Liver (tissue), 9 donors: ENCODE data around the gene U2AF2. TPM values are rescaled to one million over a fixed set of nuclear protein-coding genes. Genes with fewer than 3 reads are reported as not detected.

Experiments
- DNase-seq: peaks from one replicate; pipeline ENCODE4 v3.0.0-alpha.2; 2017; ENCODE audit warnings: low spot score
- H3K27ac ChIP-seq, 2 donors: one replicate each; pipeline ENCODE4 v1.7.0; 2013; ENCODE audit warnings: inconsistent platforms in 2 of 2, low read length in 2 of 2, control low read depth in 1 of 2, low read depth in 1 of 2, mild to moderate bottlenecking in 1 of 2
- H3K27me3 ChIP-seq, 4 donors: one replicate each; pipeline versions ENCODE4 v1.6.1 to v1.7.0; 2013; ENCODE audit warnings: low read length in 3 of 4, inconsistent platforms in 1 of 4, mild to moderate bottlenecking in 1 of 4, moderate library complexity in 1 of 4; ENCODE audit not compliant: control insufficient read depth in 4 of 4, insufficient read depth in 4 of 4
- H3K36me3 ChIP-seq, 4 donors: one replicate each; pipeline versions ENCODE4 v1.6.1 to v1.7.0; 2013; ENCODE audit warnings: low read length in 3 of 4, mild to moderate bottlenecking in 3 of 4, low read depth in 1 of 4, moderate library complexity in 1 of 4; ENCODE audit not compliant: control insufficient read depth in 4 of 4, insufficient read depth in 3 of 4
- H3K4me1 ChIP-seq, 4 donors: one replicate each; pipeline versions ENCODE4 v1.6.1 to v1.7.0; 2013; ENCODE audit warnings: low read length in 3 of 4, mild to moderate bottlenecking in 3 of 4, moderate library complexity in 1 of 4; ENCODE audit not compliant: control insufficient read depth in 4 of 4, insufficient read depth in 4 of 4
- H3K4me3 ChIP-seq, 3 donors: one replicate each; pipeline versions ENCODE4 v1.6.1 to v1.7.0; 2013; ENCODE audit warnings: low read length in 3 of 3, control low read depth in 1 of 3, low read depth in 1 of 3, mild to moderate bottlenecking in 1 of 3
- H3K9ac ChIP-seq, 2 donors: one replicate each; pipeline ENCODE4 v1.7.0; 2013; ENCODE audit warnings: low read length in 2 of 2, mild to moderate bottlenecking in 2 of 2, moderate library complexity in 2 of 2, control low read depth in 1 of 2, low read depth in 1 of 2
- H3K9me3 ChIP-seq, 4 donors: one replicate each; pipeline versions ENCODE4 v1.6.1 to v1.7.0; 2013; ENCODE audit warnings: low read length in 3 of 4; ENCODE audit not compliant: control insufficient read depth in 4 of 4
- ATF3 ChIP-seq: IDR thresholded peaks from 2 replicates; pipeline ENCODE4 v1.6.1; 2016; ENCODE audit warnings: antibody characterized with exemption
- EGR1 ChIP-seq, 2 donors: IDR thresholded peaks; 2 replicates each; pipeline ENCODE4 v1.6.1; 2016 to 2018; ENCODE audit warnings: antibody characterized with exemption in 2 of 2, low read depth in 2 of 2
- FOXA1 ChIP-seq: IDR thresholded peaks from 2 replicates; pipeline ENCODE4 v1.6.1; 2016; ENCODE audit warnings: antibody characterized with exemption
- FOXA2 ChIP-seq: IDR thresholded peaks from 2 replicates; pipeline ENCODE4 v1.6.1; 2016; ENCODE audit warnings: antibody characterized with exemption
- GABPA ChIP-seq, 2 donors: IDR thresholded peaks in 1 of 2; conservative IDR thresholded peaks in 1 of 2; 2 replicates each; pipeline ENCODE4 v1.6.1; 2016; ENCODE audit warnings: antibody characterized with exemption in 2 of 2, mild to moderate bottlenecking in 1 of 2, moderate library complexity in 1 of 2
- HNF4A ChIP-seq, 2 donors: conservative IDR thresholded peaks; 2 replicates each; pipeline ENCODE4 v1.6.1; 2016; ENCODE audit warnings: antibody characterized with exemption in 2 of 2, mild to moderate bottlenecking in 2 of 2
- HNF4G ChIP-seq: IDR thresholded peaks from 2 replicates; pipeline ENCODE4 v1.6.1; 2016; ENCODE audit warnings: antibody characterized with exemption
- JUND ChIP-seq, 2 donors: IDR thresholded peaks; 2 replicates each; pipeline ENCODE4 v1.6.1; 2016; ENCODE audit warnings: antibody characterized with exemption in 2 of 2
- NR2F2 ChIP-seq: IDR thresholded peaks from 2 replicates; pipeline ENCODE4 v1.6.1; 2016; ENCODE audit warnings: antibody characterized with exemption
- RAD21 ChIP-seq, 2 donors: IDR thresholded peaks; 2 replicates each; pipeline ENCODE4 v1.6.1; 2016; ENCODE audit warnings: antibody characterized with exemption in 2 of 2, mild to moderate bottlenecking in 2 of 2
- REST ChIP-seq: IDR thresholded peaks from 2 replicates; pipeline ENCODE4 v1.6.1; 2016; ENCODE audit warnings: antibody characterized with exemption, mild to moderate bottlenecking
- RXRA ChIP-seq, 2 donors: IDR thresholded peaks; 2 replicates each; pipeline ENCODE4 v1.6.1; 2017 to 2018; ENCODE audit warnings: antibody characterized with exemption in 2 of 2, mild to moderate bottlenecking in 1 of 2
- SP1 ChIP-seq: IDR thresholded peaks from 2 replicates; pipeline ENCODE4 v1.6.1; 2018; ENCODE audit warnings: antibody characterized with exemption, mild to moderate bottlenecking
- TAF1 ChIP-seq: conservative IDR thresholded peaks from 2 replicates; pipeline ENCODE4 v1.6.1; 2016; ENCODE audit warnings: antibody characterized with exemption, mild to moderate bottlenecking
- YY1 ChIP-seq: IDR thresholded peaks from 2 replicates; pipeline ENCODE4 v1.6.1; 2016; ENCODE audit warnings: antibody characterized with exemption, mild to moderate bottlenecking
- WGBS: extraction: QIAGEN DNeasy Blood & Tissue Kit; methylation state at CpG from one replicate; pipeline ENCODE4 v1.1.7; 2013; 5-methylcytosine and 5-hydroxymethylcytosine counted together
- polyA plus RNA-seq, 2 donors: library from polyadenylated mRNA; stranded (reverse) in 1 of 2; unstranded in 1 of 2; fragments of 200-250 nt in 1 of 2; fragments of >200 nt in 1 of 2; fragmentation: Nextera tagmentation in 1 of 2; extraction: Ambion mirVana in 1 of 2; gene quantifications; one replicate each; pipeline versions ENCODE4 v1.2.1 to v1.2.3, GENCODE V29; 2013 to 2015
- total RNA-seq, 2 donors: library from RNA; depleted of rRNA; stranded (reverse); fragments of >200 nt; gene quantifications; one replicate each; pipeline ENCODE4 v1.2.3, GENCODE V29; 2014
- TF ChIP-seq, protein P1 (sequence below): IDR thresholded peaks from 2 replicates; pipeline ENCODE4 v1.6.1; 2016; ENCODE audit warnings: antibody characterized with exemption
- TF ChIP-seq, protein P2 (sequence below): IDR thresholded peaks from 2 replicates; pipeline ENCODE4 v1.6.1; 2016; ENCODE audit warnings: antibody characterized with exemption
- TF ChIP-seq, protein P3 (sequence below): fragments of 150-350 bp; IDR thresholded peaks from 2 replicates; pipeline ENCODE4 v1.5.1; 2017; ENCODE audit warnings: improper control_type of control experiment, low read depth, low read length; ENCODE audit not compliant: missing input control
- donor health status: healthy.
- donor health status: healthy.
- donor health status: healthy.
- donor health status: healthy.
- donor health status: healthy.

U2AF2 gene
- total and polyA plus RNA-seq, 4 donors = 8.6 to 66.6 (median 51.2) TPM

DNA sequence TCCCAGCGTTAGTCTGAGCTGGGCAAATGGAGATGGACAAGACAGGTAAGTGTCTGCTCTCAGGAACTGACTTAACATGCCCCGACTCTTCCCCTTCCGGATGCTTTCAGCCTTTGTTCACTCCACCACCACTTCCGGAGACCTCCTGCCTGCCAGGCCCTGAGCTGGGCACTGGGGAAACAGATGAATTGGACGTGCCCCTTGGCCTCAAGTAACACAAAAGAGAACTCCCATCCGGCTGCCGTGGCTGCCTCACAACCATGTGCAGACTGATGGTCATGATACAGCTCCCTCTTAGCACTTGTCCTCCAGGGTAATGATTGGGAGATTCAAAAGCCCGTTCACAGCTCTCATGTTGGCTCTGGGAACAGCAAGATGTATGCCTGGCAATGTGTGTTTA, 37.4 kb upstream of the U2AF2 start:
- no peak overlapping the region for H3K4me3 ChIP-seq
- TF ChIP-seq JUND (IDR thresholded peaks at IDR 0.05) = no peak
- no peak for TF ChIP-seq GABPA (IDR thresholded peaks at IDR 0.05 in 1 of 2, conservative IDR thresholded peaks at IDR 0.05 in 1 of 2)
- no peak for TF ChIP-seq YY1
- no peak for TF ChIP-seq FOXA2
- TF ChIP-seq TAF1 = no peak
- TF ChIP-seq HNF4A (conservative IDR thresholded peaks at IDR 0.05) = no peak
- no peak for TF ChIP-seq ATF3
- no peak for TF ChIP-seq NR2F2
- TF ChIP-seq, protein P1, sequence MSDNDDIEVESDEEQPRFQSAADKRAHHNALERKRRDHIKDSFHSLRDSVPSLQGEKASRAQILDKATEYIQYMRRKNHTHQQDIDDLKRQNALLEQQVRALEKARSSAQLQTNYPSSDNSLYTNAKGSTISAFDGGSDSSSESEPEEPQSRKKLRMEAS = no peak
- TF ChIP-seq EGR1 (IDR thresholded peaks at IDR 0.05; ENCODE audit: low read depth in 2 of 2) = no peak
- TF ChIP-seq RAD21 (IDR thresholded peaks at IDR 0.05) = no peak
- no peak for TF ChIP-seq RXRA (IDR thresholded peaks at IDR 0.05)
- TF ChIP-seq SP1 = no peak
- no peak for TF ChIP-seq FOXA1
- TF ChIP-seq HNF4G = no peak
- TF ChIP-seq, protein P2, sequence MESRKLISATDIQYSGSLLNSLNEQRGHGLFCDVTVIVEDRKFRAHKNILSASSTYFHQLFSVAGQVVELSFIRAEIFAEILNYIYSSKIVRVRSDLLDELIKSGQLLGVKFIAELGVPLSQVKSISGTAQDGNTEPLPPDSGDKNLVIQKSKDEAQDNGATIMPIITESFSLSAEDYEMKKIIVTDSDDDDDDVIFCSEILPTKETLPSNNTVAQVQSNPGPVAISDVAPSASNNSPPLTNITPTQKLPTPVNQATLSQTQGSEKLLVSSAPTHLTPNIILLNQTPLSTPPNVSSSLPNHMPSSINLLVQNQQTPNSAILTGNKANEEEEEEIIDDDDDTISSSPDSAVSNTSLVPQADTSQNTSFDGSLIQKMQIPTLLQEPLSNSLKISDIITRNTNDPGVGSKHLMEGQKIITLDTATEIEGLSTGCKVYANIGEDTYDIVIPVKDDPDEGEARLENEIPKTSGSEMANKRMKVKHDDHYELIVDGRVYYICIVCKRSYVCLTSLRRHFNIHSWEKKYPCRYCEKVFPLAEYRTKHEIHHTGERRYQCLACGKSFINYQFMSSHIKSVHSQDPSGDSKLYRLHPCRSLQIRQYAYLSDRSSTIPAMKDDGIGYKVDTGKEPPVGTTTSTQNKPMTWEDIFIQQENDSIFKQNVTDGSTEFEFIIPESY = no peak
- TF ChIP-seq, protein P3, sequence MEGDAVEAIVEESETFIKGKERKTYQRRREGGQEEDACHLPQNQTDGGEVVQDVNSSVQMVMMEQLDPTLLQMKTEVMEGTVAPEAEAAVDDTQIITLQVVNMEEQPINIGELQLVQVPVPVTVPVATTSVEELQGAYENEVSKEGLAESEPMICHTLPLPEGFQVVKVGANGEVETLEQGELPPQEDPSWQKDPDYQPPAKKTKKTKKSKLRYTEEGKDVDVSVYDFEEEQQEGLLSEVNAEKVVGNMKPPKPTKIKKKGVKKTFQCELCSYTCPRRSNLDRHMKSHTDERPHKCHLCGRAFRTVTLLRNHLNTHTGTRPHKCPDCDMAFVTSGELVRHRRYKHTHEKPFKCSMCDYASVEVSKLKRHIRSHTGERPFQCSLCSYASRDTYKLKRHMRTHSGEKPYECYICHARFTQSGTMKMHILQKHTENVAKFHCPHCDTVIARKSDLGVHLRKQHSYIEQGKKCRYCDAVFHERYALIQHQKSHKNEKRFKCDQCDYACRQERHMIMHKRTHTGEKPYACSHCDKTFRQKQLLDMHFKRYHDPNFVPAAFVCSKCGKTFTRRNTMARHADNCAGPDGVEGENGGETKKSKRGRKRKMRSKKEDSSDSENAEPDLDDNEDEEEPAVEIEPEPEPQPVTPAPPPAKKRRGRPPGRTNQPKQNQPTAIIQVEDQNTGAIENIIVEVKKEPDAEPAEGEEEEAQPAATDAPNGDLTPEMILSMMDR = no peak
- TF ChIP-seq REST = no peak
- no peak overlapping the region for H3K9ac ChIP-seq
- H3K27ac ChIP-seq = no peak overlapping the region
- peaks cover 0 to 20% (median 15%) of the 10 kb centered on the region in 4 donors for H3K36me3 ChIP-seq
- 94% methylated on average over 8 of the region's 8 CpGs for WGBS
- H3K27me3 ChIP-seq = no peaks in the 10 kb centered on the region
- DNase-seq = no peak
- no peaks in the 10 kb centered on the region for H3K9me3 ChIP-seq
- H3K4me1 ChIP-seq = no peaks in the 10 kb centered on the region
